Neural cell (in vitro differentiated cells): ENCODE measurements around the gene TBC1D19.

ENCODE experiments used
- EP300 ChIP-seq: fragments of 450-650 bp; conservative IDR thresholded peaks from 2 replicates; pipeline ENCODE4 v1.6.1; 2014; ENCODE audit warnings: antibody characterized with exemption, mild to moderate bottlenecking, moderate library complexity; ENCODE audit not compliant: poor library complexity, severe bottlenecking
- EZH2 ChIP-seq: fragments of 200-600, 300-800 bp; shearing (Covaris generic), sonication (generic); IDR thresholded peaks from 2 replicates; pipeline ENCODE4 v1.6.1; 2014; ENCODE audit warnings: antibody characterized with exemption, low read length, borderline replicate concordance, mild to moderate bottlenecking; ENCODE audit not compliant: insufficient read depth, poor library complexity, severe bottlenecking
- MXI1 ChIP-seq: fragments of 450-650 bp; conservative IDR thresholded peaks from 2 replicates; pipeline ENCODE4 v1.6.1; 2014; ENCODE audit warnings: antibody characterized with exemption, mild to moderate bottlenecking; ENCODE audit not compliant: poor library complexity, severe bottlenecking
- POLR2AphosphoS5 ChIP-seq: IDR thresholded peaks from 2 replicates; pipeline ENCODE4 v1.6.1; 2012
- RAD21 ChIP-seq: fragments of 450-650 bp; conservative IDR thresholded peaks from 2 replicates; pipeline ENCODE4 v1.6.1; 2014; ENCODE audit warnings: antibody characterized with exemption, mild to moderate bottlenecking, moderate library complexity
- SMC3 ChIP-seq: fragments of 450-650 bp; conservative IDR thresholded peaks from 2 replicates; pipeline ENCODE4 v1.6.1; 2014; ENCODE audit warnings: antibody characterized with exemption, mild to moderate bottlenecking, moderate library complexity; ENCODE audit not compliant: poor library complexity
- TAF1 ChIP-seq: IDR thresholded peaks from 2 replicates; pipeline ENCODE4 v1.6.1; 2012; ENCODE audit warnings: low read depth
- TF ChIP-seq, protein P1 (sequence below): fragments of 450-650 bp; IDR thresholded peaks from 2 replicates; pipeline ENCODE4 v1.5.1; 2014; ENCODE audit warnings: antibody characterized with exemption, mild to moderate bottlenecking, moderate library complexity; ENCODE audit not compliant: poor library complexity, severe bottlenecking
- TF ChIP-seq, protein P2 (sequence below): IDR thresholded peaks from 2 replicates; pipeline ENCODE4 v1.6.1; 2012; ENCODE audit warnings: borderline replicate concordance

DNA sequence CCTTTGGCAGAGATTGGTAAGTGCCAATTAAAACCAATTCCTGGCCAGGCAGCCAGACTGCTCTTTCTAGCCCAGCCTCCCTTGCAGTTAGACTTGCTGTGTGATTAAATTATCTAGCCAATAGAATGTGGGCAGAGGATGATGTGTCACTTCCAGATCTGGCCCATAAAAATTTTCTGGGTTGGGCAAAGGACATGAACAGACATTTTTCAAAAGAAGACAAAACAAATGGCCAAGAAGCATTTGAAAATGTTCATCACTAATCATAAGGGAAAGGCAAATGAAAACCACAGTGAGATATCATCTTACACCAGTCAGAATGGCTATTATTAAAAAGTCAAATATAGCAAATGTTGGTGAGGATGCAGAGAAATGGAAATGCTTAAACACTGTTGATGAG, 205.3 kb downstream of the TBC1D19 start:
- TF ChIP-seq, protein P1, sequence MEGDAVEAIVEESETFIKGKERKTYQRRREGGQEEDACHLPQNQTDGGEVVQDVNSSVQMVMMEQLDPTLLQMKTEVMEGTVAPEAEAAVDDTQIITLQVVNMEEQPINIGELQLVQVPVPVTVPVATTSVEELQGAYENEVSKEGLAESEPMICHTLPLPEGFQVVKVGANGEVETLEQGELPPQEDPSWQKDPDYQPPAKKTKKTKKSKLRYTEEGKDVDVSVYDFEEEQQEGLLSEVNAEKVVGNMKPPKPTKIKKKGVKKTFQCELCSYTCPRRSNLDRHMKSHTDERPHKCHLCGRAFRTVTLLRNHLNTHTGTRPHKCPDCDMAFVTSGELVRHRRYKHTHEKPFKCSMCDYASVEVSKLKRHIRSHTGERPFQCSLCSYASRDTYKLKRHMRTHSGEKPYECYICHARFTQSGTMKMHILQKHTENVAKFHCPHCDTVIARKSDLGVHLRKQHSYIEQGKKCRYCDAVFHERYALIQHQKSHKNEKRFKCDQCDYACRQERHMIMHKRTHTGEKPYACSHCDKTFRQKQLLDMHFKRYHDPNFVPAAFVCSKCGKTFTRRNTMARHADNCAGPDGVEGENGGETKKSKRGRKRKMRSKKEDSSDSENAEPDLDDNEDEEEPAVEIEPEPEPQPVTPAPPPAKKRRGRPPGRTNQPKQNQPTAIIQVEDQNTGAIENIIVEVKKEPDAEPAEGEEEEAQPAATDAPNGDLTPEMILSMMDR = no peak
- no peak for TF ChIP-seq TAF1
- no peak for TF ChIP-seq EP300
- no peak for TF ChIP-seq POLR2AphosphoS5
- no peak for TF ChIP-seq RAD21
- TF ChIP-seq EZH2 = no peak
- TF ChIP-seq, protein P2, sequence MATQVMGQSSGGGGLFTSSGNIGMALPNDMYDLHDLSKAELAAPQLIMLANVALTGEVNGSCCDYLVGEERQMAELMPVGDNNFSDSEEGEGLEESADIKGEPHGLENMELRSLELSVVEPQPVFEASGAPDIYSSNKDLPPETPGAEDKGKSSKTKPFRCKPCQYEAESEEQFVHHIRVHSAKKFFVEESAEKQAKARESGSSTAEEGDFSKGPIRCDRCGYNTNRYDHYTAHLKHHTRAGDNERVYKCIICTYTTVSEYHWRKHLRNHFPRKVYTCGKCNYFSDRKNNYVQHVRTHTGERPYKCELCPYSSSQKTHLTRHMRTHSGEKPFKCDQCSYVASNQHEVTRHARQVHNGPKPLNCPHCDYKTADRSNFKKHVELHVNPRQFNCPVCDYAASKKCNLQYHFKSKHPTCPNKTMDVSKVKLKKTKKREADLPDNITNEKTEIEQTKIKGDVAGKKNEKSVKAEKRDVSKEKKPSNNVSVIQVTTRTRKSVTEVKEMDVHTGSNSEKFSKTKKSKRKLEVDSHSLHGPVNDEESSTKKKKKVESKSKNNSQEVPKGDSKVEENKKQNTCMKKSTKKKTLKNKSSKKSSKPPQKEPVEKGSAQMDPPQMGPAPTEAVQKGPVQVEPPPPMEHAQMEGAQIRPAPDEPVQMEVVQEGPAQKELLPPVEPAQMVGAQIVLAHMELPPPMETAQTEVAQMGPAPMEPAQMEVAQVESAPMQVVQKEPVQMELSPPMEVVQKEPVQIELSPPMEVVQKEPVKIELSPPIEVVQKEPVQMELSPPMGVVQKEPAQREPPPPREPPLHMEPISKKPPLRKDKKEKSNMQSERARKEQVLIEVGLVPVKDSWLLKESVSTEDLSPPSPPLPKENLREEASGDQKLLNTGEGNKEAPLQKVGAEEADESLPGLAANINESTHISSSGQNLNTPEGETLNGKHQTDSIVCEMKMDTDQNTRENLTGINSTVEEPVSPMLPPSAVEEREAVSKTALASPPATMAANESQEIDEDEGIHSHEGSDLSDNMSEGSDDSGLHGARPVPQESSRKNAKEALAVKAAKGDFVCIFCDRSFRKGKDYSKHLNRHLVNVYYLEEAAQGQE = no peak
- TF ChIP-seq MXI1 = no peak
- no peak for TF ChIP-seq SMC3
